Stimulated activated CD8-positive, alpha-beta memory T cell treated with anti-CD3 and anti-CD28 coated beads, Interleukin-4, amount 100 ng/mL, for 48 hours (primary cell): Measurements from ENCODE around the gene APC2.

ENCODE experiments used
- DNase-seq: peaks from one replicate; pipeline ENCODE4 v3.0.0-alpha.2; 2020

APC2 gene, protein sequence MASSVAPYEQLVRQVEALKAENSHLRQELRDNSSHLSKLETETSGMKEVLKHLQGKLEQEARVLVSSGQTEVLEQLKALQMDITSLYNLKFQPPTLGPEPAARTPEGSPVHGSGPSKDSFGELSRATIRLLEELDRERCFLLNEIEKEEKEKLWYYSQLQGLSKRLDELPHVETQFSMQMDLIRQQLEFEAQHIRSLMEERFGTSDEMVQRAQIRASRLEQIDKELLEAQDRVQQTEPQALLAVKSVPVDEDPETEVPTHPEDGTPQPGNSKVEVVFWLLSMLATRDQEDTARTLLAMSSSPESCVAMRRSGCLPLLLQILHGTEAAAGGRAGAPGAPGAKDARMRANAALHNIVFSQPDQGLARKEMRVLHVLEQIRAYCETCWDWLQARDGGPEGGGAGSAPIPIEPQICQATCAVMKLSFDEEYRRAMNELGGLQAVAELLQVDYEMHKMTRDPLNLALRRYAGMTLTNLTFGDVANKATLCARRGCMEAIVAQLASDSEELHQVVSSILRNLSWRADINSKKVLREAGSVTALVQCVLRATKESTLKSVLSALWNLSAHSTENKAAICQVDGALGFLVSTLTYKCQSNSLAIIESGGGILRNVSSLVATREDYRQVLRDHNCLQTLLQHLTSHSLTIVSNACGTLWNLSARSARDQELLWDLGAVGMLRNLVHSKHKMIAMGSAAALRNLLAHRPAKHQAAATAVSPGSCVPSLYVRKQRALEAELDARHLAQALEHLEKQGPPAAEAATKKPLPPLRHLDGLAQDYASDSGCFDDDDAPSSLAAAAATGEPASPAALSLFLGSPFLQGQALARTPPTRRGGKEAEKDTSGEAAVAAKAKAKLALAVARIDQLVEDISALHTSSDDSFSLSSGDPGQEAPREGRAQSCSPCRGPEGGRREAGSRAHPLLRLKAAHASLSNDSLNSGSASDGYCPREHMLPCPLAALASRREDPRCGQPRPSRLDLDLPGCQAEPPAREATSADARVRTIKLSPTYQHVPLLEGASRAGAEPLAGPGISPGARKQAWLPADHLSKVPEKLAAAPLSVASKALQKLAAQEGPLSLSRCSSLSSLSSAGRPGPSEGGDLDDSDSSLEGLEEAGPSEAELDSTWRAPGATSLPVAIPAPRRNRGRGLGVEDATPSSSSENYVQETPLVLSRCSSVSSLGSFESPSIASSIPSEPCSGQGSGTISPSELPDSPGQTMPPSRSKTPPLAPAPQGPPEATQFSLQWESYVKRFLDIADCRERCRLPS (N-terminal part only)

DNA sequence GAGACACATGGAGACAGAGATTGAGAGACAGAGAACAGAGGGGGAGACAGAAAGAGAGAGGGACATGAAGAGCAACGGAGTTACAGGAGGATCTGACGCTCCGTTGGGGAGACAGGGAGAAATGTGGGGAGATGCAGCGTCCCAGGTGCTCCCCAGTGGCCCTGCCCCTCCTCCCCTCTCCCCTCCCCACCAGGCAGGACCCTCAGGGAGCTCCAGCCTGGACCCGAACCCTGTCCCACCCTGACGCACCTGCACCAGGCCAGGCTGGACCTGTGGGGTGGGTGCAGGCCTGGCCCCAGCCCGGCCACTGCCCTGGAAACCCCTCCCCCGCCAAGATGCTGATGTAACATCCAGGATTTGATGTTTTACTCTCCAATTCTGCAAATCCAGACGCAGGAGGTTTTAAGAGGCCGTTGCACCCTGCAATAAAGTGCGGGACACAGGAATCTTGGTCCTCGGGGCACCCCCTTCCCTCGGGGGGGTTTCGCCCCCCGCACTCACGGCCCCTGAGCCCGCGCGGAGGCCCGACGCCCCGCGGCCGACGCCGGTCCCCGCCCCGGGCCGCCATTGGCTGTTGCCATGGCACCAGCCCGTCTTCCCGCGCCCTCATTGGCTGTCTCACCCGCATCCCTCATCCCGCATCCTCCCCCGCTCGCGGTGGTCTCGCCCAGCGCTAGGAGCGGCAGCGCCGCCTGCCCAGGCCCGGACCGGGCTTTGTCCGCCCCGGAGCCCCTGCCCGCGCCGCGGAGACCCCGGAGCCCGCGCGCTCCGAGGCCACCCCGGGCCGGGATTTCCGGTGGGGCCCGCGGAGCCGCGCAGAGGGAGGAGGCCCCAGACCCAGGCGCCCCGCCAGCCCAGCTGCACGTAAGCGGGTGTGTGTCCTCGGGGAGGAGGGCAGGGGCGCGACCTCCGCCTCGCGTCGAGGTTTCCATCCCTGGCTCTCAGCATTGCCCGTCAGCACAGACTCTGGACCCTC lies at the start of gene APC2:
Gene APC2, plus strand, starts transcription at position 655 of the 976 bp plus-strand sequence. CDS start 2,881 bp downstream, outside the sequence.
- peak; percentile 65 for DNase-seq

- DNase-seq = no peak
Observed at GRCh38 chr19:1400281-1401137, 49.4 kb upstream of the APC2 start.

GRCh38 chr19:1401138-1401888 lies 48.6 kb upstream of the APC2 start, which contains the start of gene GAMT:
TSS of gene GAMT (minus strand) at chr19:1401542. CDS start at chr19:1401476, 66 bp downstream.
- peak; percentile 72 for DNase-seq

DNA sequence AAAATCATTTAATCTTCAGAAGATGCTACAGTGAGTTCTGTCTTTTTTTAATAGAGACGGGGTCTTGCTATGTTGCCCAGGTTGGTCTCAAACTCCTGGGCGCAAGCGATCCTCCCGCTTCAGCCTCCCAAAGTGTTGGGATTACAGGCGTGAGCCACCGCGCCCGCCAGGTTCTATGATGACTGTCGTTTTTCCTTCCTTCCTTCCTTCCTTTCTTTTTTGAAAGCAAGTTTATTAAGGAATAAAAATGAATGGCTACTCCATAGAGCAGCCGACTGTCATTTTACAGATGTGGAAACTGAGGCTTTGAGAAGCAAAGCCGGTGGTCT lies 48.1 kb upstream of the APC2 start:
- no peak for DNase-seq

DNA sequence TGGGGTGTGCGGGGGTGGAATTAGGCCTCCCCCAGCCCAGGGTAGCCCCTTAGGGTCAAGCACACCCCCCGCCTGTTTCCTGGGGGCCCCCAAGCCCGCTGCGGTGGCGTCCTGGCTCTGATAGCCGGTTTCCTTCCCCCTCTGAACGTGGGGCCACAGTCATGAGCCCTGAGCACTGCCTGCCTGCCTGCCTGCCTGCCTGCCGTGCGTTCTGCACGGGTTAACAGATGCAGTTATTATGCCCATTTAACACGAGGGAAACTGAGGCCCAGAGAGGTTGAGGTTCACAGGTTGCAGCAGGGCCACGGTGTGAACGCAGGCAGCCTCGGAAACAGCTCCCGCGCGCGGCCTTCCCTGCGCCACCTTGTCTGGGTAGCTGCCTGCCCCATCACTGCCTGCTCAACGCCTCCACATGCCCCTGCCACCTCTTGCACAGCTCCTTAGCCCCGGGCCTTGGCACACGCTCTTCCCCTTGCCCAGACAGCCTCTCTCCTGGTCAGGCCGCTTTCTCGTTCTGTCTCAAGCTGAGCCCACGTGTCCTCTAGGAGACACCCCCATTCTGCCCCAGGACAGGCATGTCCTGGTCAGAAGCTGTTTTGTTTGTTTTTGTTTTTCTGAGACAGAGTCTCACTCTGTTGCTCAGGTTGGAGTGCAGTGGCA lies 47.4 kb upstream of the APC2 start:
- DNase-seq = no peak

- DNase-seq = peak; percentile 99
Observed at GRCh38 chr19:1406774-1407527, 43.0 kb upstream of the APC2 start.

- DNase-seq = peak; percentile 52
Observed at GRCh38 chr19:1407528-1408299, 42.2 kb upstream of the APC2 start, which contains the start of gene DAZAP1. TSS of gene DAZAP1 (plus strand) at chr19:1407586. CDS start at chr19:1407774, 188 bp downstream.

DNA sequence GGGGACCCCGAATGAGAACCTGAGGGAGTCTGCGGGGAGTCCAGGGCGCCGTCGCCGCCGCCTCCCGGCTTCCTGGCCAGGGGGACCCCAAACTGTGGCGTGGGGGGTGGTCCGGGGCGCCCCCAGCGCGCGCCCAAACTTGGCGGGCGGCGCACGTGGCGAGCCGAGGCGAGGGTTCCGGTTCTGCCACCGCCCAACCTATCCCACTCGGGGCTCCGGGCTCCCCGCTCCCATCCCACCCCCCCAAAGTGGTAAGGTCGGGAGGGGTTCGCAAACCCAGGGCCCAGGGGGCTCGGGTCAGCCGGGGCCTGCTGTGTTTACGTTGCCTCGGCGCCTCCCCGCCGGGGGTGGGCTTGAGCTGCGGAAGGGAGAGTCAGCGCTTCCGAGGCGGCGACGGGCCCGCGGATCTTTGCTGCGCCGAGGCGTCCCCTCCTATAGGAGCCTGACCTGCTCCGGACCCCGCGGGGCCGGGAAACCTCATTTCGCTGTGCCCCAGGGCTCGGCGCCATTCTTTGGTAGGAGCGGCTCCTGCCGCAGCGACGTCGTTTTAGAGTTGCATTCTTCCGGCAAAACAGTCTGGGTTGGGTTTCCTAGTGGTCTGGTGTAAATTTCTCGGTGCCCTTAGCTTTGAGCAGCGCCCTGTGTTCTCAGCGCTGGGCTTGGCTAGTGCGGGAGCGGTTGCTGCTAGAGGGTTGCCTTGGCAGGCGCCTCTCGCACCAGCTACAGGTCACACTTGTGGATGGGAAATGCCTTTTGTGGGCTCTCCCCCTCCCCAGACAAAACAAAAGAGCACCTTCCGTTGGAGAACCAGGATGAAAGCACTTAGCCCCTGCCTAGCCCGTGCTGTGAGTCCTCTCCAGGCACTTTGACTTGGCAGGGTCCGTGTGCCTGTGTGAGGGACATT lies 41.4 kb upstream of the APC2 start:
- DNase-seq = peak; percentile 70

DNA sequence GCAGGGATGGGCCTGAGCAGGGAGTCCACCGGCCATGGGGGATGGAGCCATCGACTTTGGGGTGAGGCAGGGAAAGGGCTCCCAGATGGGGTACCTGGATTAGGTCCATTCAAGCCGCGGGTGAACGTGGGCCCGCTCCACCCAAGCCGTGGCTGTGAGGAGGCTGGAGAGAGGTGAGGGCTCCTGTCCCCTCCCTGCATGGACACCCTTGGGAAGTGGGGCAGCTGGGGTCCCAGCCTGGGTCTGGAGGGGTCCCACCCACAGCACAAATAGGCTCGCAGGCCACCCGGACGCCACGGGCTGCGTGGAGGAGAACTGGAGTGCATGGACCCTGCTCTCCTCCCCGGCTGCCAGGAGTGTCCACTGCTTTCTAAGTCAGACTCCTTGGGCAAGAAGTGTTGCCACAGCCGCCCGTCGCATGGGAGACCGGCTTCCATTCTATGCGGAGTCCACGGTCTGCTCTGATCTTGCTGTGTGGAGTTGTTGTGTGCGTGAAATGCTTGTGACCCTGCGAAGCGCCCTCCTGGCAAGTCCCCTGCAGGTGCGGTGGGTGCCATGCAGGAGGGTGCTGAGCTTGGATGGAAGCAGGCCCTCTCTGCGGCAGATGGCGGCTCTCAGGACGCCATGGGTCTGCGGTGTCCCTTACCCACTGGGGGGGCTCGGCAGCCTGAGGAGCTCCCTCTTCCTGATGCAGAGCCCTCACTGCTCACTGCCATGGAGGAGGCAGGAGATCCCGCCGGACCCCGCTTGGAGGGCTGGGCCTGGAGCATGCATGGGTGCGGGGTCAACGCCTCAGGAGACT lies 40.5 kb upstream of the APC2 start:
- DNase-seq = no peak

DNA sequence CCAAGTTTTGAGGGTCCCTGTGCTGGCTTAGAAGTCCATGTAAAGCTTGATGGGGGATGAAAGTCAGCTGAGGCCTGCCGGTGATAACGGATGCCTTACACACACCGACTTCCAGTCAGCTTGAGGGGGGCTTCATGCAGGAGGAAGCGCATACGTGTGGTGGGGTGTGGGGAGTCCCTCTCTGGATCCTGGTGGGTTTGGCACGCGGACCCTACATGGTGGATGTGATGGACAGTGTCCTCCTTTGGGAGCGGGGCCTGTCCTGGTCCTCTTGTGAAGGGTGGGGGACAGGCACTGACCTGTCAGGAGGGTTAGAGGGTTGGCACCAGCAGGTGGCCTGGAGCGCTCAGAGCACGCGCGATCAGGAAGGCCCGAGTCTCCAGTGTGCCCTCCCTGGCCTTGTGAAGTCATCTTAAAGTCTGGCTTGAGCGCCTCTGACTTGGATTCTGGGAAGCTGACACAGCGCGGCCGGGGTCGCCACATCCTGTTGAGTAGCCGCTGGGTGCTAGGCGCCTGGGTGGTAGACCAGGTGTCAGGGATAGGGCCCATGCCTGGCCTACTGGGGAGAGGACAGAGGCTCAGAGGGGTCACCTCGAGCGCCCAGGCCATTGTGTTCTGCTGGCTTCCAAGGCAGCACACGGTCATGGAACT lies 39.7 kb upstream of the APC2 start:
- DNase-seq = peak; percentile 64

DNA sequence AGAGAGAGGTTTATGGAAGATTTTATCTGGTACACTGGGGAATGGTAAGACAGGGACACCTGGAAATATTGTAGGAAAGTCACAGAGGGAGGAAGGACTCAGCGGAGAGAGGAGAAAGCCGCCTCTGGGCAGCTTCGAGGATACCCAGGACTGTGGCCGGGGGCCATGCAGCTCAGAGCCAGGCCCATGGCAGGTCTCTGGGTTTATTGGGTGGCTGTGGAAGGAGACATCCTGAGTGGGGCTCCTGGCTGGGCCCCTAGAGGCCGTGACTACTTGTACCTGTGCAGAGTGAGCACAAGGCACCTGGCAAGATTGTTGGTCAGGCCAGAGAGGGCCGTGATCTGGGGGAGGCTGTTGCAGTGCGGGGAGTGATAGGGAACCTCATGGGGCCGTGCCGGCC lies 39.1 kb upstream of the APC2 start:
- no peak for DNase-seq

DNA sequence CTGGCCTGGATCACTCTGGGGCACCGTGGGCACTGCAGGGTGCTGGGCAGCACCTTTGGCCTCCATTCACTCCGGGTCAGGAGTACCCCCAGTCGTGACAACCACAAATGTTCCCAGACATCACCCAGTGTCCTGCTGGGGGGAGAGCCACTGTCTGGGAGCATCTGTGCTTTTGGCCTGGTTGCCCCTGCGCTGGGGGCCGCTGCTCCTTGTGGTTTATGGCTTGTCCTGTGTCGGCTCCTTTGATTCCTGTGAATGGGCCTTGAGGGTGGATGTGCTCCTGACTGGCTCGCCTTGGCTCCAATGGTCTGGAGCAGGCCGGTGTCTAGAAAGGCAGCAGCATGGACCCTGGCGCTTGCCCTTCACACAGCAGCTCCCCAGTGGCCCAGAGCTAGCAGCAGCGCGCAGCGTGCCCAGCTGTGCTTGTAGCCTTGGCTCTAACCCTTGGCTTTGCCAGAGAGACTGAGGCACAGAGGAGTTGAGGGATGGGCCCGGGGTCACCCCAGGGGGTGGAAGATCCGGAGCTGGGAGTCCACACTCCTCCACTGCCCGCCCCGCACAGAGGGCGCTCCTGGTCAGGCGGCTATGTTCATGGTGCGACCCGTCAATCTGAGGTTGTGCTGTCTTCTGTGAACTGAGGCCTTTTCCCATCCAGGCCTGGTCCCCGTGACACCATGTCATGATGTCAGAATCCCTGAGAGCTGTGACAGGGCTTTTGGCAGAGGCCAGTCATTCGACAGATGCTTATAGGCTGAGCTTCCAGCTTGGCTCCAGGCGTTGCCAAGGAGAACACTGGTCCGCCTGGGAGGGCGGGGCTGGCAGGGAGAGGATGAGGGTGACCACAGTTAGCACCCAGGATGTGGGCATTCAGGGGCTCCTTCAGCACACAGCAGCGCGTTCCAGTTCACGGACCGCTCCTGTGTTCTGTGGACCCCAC lies 38.4 kb upstream of the APC2 start:
- DNase-seq = peak; percentile 50

GRCh38 chr19:1412323-1412923 lies 37.5 kb upstream of the APC2 start:
- no peak for DNase-seq
